ENCODE results near the gene DHDH.

Gene DHDH

GRCh38 chr19:48953141-48953540 lies 19.6 kb downstream of the DHDH start:
- no peak for DNase-seq

- no peak for DNase-seq
Observed at GRCh38 chr19:48953990-48954594, 20.6 kb downstream of the DHDH start.

DNA sequence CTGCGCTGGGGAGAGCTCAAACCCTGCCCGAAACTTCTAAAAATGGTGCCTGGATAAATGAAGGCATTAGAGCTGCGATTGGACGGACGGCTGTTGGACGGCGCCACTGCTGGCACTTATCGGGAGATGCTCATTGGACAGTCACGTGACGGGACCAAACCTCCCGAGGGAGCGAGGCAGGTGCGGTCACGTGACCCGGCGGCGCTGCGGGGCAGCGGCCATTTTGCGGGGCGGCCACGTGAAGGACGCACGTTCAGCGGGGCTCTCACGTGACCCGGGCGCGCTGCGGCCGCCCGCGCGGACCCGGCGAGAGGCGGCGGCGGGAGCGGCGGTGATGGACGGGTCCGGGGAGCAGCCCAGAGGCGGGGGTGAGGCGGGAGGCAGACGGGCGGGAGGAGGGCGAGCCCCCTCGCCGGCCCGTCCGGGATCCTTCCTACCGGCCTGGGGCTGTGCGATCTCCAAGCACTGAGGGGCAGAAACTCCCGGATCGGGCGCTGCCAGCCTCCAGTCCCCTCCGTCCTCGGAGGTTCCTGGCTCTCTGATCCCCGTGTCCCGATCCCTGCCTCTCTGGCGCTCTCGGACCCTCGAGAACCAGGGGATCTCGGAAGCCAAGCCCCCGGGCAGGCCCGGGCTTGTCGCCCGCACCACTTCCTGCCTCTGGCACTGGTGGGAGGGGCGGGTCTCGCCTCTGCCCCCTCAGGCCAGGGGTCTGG lies 21.3 kb downstream of the DHDH start, which contains the start of gene BAX:
BAX (plus strand) TSS at position 281 of the 713 bp plus-strand sequence; CDS start at position 335, 54 bp downstream.
- peak; percentile 93 for DNase-seq

DNA sequence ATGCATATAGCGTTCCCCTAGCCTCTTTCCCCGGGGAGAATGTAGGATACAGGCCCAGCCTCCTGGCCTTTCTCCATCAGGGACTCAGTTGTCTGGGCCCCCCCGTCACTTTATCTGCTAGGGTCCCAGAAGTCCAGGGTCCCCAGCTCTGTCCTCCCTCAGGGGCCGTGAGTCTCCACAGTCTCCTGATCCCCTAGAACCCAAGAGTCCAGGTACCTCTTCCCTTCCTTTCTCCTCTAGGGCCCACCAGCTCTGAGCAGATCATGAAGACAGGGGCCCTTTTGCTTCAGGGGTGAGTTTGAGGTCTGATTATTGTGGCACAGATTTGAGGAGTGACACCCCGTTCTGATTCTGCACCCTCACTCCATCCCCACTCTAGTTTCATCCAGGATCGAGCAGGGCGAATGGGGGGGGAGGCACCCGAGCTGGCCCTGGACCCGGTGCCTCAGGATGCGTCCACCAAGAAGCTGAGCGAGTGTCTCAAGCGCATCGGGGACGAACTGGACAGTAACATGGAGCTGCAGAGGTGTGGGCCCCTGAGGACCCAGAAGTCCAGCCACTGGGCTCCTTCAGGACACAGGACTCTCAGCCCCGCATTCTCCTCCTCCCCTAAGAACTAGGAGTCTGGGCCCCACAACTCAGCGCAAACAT lies 21.9 kb downstream of the DHDH start:
- no peak for DNase-seq

DNA sequence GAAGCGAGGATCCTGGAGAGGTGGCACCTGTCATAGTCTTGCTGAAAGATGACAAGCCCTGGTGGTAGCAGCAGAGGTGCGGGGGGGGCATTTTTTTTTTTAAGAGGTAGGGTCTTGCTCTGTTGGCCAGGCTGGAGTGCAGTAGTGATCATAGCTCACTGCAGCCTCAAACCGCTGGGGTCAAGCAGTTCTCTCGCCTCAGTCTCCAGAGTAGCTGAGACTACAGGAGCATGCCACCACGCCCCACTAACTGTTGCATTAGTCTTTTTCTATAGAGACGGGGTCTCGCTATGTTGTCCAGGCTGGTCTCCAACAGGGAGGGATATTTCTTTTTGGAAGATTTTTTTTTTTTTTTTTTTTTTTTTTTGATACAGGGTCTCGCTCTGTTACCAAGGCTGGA lies 24.5 kb downstream of the DHDH start:
- no peak for DNase-seq

DNA sequence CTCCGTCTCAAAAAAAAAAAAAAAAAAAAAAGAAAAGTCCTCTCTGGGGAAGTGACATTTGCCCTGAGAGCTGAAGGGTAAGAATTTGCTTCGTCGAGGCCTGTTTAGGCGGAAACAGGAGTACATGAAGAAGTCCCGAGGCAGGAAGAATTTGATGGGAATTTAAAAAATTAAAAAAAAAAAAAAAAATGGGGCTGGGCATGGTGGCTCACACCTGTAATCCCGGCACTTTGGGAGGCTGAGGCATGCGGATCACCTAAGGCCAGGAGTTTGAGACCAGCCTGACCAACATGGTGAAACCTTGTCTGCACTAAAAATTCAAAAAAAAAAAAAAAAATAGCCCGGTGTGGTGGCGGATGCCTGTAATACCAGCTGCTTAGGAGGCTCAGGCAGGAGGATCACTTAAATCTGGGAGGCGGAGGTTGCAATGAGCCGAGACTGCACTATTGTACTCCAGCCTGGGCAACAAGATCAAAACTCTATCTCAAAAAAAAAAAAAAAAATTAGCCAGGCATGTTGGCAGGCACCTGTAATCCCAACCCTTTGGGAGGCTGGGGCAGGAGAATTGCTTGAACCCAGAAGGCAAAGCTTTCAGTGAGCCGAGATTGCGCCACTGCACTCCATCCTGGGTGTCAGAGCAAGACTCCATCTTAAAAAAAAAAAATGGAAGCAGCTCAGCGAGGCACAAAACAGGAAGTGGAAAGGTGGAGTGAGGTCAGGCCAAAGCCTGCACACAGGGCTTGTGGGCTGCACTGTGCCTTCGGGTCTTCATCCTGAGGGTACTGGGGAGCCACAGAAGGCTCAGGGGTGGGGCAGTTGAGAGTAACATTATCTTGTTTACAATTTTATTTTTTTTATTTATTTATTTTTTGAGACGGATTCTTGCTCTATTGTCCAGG lies 26.1 kb downstream of the DHDH start:
- no peak for DNase-seq

GRCh38 chr19:48961051-48961649 lies 27.7 kb downstream of the DHDH start:
- DNase-seq = peak; percentile 17

DNA sequence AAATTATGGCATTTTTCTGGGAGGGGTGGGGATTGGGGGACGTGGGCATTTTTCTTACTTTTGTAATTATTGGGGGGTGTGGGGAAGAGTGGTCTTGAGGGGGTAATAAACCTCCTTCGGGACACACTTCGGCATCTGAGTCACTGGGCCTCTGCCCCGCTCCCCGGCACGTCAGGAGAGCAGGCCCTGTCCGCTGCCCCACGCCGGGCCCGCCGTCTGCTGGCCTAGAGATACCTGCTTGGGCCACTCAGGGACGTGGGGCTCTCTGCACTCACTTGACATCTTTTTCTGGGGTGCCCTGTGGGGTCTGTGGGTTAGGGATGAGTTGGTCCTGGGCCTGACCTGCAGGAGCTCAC lies 28.2 kb downstream of the DHDH start:
- DNase-seq = no peak

- peak; percentile 57 for DNase-seq
Observed at GRCh38 chr19:48962029-48962848, 28.7 kb downstream of the DHDH start.

GRCh38 chr19:48962849-48963165 lies 29.3 kb downstream of the DHDH start:
- no peak for DNase-seq

DNA sequence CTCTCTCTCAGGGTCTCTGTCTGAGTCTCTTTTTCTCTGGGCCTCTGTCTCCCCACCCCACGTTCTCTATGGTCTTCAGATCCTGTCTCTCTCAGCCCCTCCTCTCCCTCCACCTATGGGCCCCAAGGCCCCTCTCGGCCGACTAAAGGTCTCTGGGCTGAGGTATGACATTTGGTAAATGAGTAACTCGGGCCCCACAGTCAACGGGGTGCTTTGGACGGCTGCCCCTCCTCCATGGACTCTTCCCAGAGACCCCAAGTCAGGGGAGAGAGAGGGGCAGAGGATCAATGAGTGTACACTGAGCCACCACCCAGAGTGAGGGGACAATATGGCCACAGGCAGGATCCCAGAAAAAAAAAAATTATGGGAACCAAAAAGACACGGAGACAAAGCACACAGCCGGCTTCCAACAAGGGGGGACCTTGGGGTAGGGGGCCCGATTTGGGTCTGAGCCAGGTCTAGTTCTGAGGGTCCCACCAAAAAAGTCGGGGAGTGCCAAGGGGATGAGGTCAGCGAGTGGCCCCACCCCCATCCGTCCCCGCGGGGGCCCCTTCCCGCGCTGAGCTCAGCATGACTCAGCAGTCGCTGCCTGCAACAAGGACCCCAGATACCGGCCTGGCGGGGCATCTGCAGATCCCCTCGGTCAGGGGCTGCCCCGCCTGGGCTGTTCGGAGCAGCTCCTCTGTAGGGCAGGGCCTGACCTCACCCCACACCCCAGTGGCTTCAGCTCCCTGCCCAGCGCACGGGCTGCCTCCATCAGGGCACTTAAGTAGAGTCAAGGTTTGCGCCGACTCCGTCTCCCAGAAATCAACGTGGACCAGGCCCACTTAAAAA lies 30.1 kb downstream of the DHDH start:
- DNase-seq = peak; percentile 24

DNA sequence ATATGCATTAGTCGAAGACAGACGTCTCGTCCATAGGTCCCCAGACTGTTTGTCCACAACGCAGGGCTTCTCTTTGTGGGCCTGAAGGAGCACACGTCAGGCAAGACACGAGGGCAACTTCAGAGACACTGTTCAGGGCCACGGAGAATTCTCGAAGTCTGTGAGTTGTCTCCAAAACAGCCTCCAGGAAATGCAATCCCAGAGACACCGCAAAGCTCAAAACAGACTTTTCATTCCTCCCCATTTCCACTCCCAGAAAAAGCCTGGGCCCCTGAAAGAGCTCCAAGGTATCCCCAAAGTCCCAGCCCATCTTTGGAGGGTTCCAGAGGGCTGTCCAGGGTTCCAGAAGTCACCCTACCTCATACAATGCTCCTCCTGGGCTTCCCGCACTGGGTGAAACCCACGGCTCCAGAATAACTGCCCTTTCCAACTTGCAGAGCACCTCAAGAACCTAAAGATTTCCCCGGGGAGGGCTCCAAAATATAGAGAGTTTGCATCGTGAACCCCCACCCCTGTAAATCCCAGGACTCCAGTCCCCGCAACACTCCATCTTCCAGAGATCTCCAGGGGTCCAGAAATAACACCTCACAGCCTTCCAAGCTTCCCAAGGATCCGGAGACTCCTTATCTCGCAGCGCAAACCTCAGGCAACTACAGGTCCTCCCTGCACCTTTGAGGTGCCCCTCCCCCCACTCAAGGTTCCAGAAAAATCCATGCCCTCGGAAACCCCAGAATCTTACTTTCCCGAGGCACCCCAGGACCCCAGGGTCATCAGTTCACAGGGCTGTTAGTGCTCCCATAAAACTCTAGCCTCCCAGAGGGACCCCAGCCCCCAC lies 30.9 kb downstream of the DHDH start:
- DNase-seq = no peak

GRCh38 chr19:48965040-48965805 lies 31.7 kb downstream of the DHDH start, which contains the start of gene FTL:
FTL (plus strand) TSS chr19:48965309; CDS start chr19:48965508, 199 bp downstream.
- peak; percentile 88 for DNase-seq

GRCh38 chr19:48965806-48966540 lies 32.5 kb downstream of the DHDH start:
- peak; percentile 72 for DNase-seq

DNA sequence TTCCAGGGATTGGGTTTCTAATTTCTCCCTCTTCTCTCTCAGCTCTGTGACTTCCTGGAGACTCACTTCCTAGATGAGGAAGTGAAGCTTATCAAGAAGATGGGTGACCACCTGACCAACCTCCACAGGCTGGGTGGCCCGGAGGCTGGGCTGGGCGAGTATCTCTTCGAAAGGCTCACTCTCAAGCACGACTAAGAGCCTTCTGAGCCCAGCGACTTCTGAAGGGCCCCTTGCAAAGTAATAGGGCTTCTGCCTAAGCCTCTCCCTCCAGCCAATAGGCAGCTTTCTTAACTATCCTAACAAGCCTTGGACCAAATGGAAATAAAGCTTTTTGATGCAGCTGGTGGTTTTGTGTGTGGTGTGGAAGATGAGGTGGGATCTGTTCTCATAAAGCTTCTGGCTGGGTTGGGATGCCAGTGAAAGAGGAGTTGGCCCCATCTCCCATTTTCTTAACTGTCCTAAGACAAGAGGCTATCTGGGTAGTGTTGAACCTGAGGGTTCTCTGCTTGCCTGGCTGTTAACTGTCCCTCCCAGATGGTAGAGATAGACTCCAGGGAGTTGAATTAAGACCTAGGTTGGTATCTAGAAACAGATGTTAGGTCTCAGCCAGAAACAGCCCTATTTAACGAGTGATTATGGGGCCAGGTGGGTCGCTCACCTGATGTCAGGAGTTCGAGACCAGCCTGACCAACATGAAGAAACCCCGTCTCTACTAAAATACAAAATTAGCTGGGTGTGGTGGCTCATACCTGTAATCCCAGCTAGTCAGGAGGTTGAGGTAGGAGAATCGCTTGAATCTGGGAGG lies 33.2 kb downstream of the DHDH start:
- no peak for DNase-seq

GRCh38 chr19:48967346-48968178 lies 34.1 kb downstream of the DHDH start:
- no peak for DNase-seq

Data from SHP77 treated with DMSO at 0.1 percent for 48 hours (cell line).